ENCODE measurements around the gene MICU1. TPM values are rescaled to one million over a fixed set of nuclear protein-coding genes. Genes with fewer than 3 reads are reported as not detected.

Gene MICU1
- total and polyA plus RNA-seq, 2 of the 13 experiments (the other 11 are each of a cell fraction or from before 2014, with no cell fraction given): 32.5 to 56.1 TPM

DNA sequence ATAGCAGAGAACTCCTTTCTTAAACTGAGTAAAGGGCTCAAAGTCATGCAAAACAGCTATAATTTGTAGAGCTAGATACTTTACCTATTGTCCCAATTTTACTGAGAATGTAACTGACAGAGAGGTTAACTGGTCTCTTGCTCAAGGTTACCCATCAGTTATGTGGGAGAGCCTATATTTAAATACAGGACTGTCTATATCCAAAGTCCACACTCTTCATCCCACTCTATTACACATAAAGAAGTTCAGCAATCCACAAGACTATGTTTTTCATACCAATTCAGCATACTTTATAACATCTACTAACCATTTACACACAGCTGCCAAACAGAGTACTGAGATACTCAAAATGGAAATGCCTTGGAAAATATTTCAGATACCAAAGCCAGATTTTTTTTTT lies 100.2 kb downstream of the MICU1 start:
- H3K27me3 ChIP-seq (ENCODE audit: control insufficient read depth in 1 of 2, insufficient read depth in 2 of 2, low read length in 2 of 2): no peaks in the 10 kb centered on the region
- POLR2A ChIA-PET: interaction anchor here (0.9 to 1.1 kb wide), 2 partner anchors 19 to 27 kb away, joined by 3 read pairs; no protein-coding TSS in a partner anchor
- FAIRE-seq: peak; percentile 32
- intact Hi-C loops (cut with micrococcal nuclease; ENCODE audit: unreplicated experiment) (no loop called here), in situ Hi-C loops (cut with HindIII; ENCODE audit: extremely low pct_ligation_motif_present, low pct_unique_long_range_greater_than_20kb) (no loop called here)
- H2AFZ ChIP-seq (ENCODE audit: low read length): no peak overlapping the region
- H3K4me1 ChIP-seq (ENCODE audit: insufficient read depth, low read length): peaks cover 66% of the 10 kb centered on the region
- peak overlapping the region; percentile 76 for H3K4me2 ChIP-seq (ENCODE audit: low read depth, low read length)
- H4K20me1 ChIP-seq (ENCODE audit: insufficient read depth, low read length): no peaks in the 10 kb centered on the region
- H3K9me3 ChIP-seq (ENCODE audit: low read length): no peaks in the 10 kb centered on the region
- peaks cover 33% of the 10 kb centered on the region for H3K79me2 ChIP-seq (ENCODE audit: insufficient read depth, low read length)
- peak; percentile 77 for DNase-seq (ENCODE audit: low spot score)
- peak overlapping the region; percentile 89 for H3K27ac ChIP-seq (ENCODE audit: extremely low read length, insufficient read depth, low read length)
- peak overlapping the region; percentile 71 for H3K9ac ChIP-seq (ENCODE audit: insufficient read depth, low read depth, low read length)
- ATAC-seq: peak; percentile 85
- no peaks in the 10 kb centered on the region; a peak in 1 of 5 replicates for H3K36me3 ChIP-seq (replicated peaks in 1 of 2; ENCODE audit: control insufficient read depth in 1 of 2, insufficient read depth in 2 of 2, low read length in 2 of 2)
- CTCF ChIA-PET (ENCODE audit: low intra/inter-chr PET ratio, low total read pairs): no interaction called here
- H3K4me3 ChIP-seq (replicated peaks in 1 of 3; ENCODE audit: insufficient read depth in 1 of 3, low read depth in 2 of 3, low read length in 3 of 3): peak overlapping the region; percentile 51 to 77 (median 63); a peak in 5 of 6 replicates
- no TSS peak for BruUV-seq (replicated peaks)
- no peak for TF ChIP-seq CCAR2 (optimal IDR thresholded peaks at IDR 0.05; ENCODE audit: low read depth, low read length)
- TF ChIP-seq, protein P1, sequence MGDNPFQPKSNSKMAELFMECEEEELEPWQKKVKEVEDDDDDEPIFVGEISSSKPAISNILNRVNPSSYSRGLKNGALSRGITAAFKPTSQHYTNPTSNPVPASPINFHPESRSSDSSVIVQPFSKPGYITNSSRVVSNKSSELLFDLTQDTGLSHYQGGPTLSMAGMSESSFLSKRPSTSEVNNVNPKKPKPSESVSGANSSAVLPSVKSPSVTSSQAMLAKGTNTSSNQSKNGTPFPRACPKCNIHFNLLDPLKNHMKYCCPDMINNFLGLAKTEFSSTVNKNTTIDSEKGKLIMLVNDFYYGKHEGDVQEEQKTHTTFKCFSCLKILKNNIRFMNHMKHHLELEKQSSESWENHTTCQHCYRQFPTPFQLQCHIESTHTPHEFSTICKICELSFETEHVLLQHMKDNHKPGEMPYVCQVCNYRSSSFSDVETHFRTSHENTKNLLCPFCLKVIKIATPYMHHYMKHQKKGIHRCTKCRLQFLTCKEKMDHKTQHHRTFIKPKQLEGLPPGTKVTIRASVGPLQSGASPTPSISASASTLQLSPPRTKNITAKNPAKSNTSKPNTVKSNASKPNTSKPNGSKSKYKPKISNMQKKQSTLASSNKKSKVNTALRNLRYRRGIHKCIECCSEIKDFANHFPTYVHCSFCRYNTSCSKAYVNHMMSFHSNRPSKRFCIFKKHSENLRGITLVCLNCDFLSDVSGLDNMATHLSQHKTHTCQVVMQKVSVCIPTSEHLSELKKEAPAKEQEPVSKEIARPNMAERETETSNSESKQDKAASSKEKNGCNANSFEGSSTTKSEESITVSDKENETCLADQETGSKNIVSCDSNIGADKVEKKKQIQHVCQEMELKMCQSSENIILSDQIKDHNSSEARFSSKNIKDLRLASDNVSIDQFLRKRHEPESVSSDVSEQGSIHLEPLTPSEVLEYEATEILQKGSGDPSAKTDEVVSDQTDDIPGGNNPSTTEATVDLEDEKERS (CRISPR knock-in tag; IDR thresholded peaks at IDR 0.05): no peak
- TF ChIP-seq AGO1 (IDR thresholded peaks at IDR 0.05; ENCODE audit: low read depth, low read length, poor library complexity, severe bottlenecking): no peak
- no peak for TF ChIP-seq IRX3 (CRISPR knock-in tag; IDR thresholded peaks at IDR 0.05; ENCODE audit: borderline replicate concordance, low read depth)
- no peak for TF ChIP-seq TEF (CRISPR knock-in tag; IDR thresholded peaks at IDR 0.05)
- TF ChIP-seq, protein P2, sequence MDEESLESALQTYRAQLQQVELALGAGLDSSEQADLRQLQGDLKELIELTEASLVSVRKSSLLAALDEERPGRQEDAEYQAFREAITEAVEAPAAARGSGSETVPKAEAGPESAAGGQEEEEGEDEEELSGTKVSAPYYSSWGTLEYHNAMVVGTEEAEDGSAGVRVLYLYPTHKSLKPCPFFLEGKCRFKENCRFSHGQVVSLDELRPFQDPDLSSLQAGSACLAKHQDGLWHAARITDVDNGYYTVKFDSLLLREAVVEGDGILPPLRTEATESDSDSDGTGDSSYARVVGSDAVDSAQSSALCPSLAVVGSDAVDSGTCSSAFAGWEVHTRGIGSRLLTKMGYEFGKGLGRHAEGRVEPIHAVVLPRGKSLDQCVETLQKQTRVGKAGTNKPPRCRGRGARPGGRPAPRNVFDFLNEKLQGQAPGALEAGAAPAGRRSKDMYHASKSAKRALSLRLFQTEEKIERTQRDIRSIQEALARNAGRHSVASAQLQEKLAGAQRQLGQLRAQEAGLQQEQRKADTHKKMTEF (CRISPR knock-in tag; IDR thresholded peaks at IDR 0.05): no peak
- no peak for TF ChIP-seq ZNF552 (CRISPR knock-in tag; IDR thresholded peaks at IDR 0.05; ENCODE audit: borderline replicate concordance)
- 0 out of 2 replicates have a peak, but pooled peaks have one; percentile 5 for TF ChIP-seq NFIC (IDR thresholded peaks at IDR 0.05; ENCODE audit: low read length)
- no peak for TF ChIP-seq NFATC3 (CRISPR knock-in tag; IDR thresholded peaks at IDR 0.05)
- TF ChIP-seq, protein P3, sequence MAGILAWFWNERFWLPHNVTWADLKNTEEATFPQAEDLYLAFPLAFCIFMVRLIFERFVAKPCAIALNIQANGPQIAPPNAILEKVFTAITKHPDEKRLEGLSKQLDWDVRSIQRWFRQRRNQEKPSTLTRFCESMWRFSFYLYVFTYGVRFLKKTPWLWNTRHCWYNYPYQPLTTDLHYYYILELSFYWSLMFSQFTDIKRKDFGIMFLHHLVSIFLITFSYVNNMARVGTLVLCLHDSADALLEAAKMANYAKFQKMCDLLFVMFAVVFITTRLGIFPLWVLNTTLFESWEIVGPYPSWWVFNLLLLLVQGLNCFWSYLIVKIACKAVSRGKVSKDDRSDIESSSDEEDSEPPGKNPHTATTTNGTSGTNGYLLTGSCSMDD (CRISPR knock-in tag; IDR thresholded peaks at IDR 0.05): no peak
- no peak for TF ChIP-seq MTERF4 (CRISPR knock-in tag; IDR thresholded peaks at IDR 0.05)
- TF ChIP-seq HNF4G (IDR thresholded peaks at IDR 0.05; ENCODE audit: borderline replicate concordance, low read depth, low read length): peak; percentile 57
- no peak for TF ChIP-seq HNF4G (CRISPR knock-in tag; IDR thresholded peaks at IDR 0.05; ENCODE audit: borderline replicate concordance, low read depth)
- TF ChIP-seq, protein P4, sequence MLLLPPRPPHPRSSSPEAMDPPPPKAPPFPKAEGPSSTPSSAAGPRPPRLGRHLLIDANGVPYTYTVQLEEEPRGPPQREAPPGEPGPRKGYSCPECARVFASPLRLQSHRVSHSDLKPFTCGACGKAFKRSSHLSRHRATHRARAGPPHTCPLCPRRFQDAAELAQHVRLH (CRISPR knock-in tag; IDR thresholded peaks at IDR 0.05; ENCODE audit: borderline replicate concordance, low read depth): no peak
- TF ChIP-seq ZNF431 (CRISPR knock-in tag; IDR thresholded peaks at IDR 0.05; ENCODE audit: borderline replicate concordance, low read depth): no peak
- no peak for TF ChIP-seq BRD4 (CRISPR knock-in tag; IDR thresholded peaks at IDR 0.05)
- TF ChIP-seq PRMT3 (CRISPR knock-in tag; IDR thresholded peaks at IDR 0.05; ENCODE audit: borderline replicate concordance, low read depth): no peak

Data from HepG2 (cell line).